Uterus (tissue), 2 donors: Measurements from ENCODE around the gene MAP3K4.

Experiments
- CTCF ChIP-seq, 4 experiments: fragments of 200-600 bp in 2 of 4; fragments of 450-650 bp in 2 of 4; sonication (generic) in 2 of 4; IDR thresholded peaks; one replicate each; pipeline ENCODE4 v1.5.1; 2016 to 2019; ENCODE audit warnings: antibody characterized with exemption in 4 of 4, mild to moderate bottlenecking in 2 of 4, moderate library complexity in 1 of 4
- POLR2A ChIP-seq, 2 donors: fragments of 450-650 bp; IDR thresholded peaks; one replicate each; pipeline ENCODE4 v1.6.1; 2016; ENCODE audit warnings: antibody characterized with exemption in 2 of 2, mild to moderate bottlenecking in 1 of 2, moderate library complexity in 1 of 2

GRCh38 chr6:161037873-161038228 is 46.3 kb downstream of the MAP3K4 start:
- TF ChIP-seq CTCF (IDR thresholded peaks at IDR 0.05) = no peak
- TF ChIP-seq POLR2A (IDR thresholded peaks at IDR 0.05) = no peak
